Neural cell (in vitro differentiated cells): ENCODE measurements around the gene GDA.

Experiments used
- EZH2 ChIP-seq: fragments of 200-600, 300-800 bp; shearing (Covaris generic), sonication (generic); IDR thresholded peaks from 2 replicates; pipeline ENCODE4 v1.6.1; 2014; ENCODE audit warnings: antibody characterized with exemption, low read length, borderline replicate concordance, mild to moderate bottlenecking; ENCODE audit not compliant: insufficient read depth, poor library complexity, severe bottlenecking
- MXI1 ChIP-seq: fragments of 450-650 bp; conservative IDR thresholded peaks from 2 replicates; pipeline ENCODE4 v1.6.1; 2014; ENCODE audit warnings: antibody characterized with exemption, mild to moderate bottlenecking; ENCODE audit not compliant: poor library complexity, severe bottlenecking
- POLR2AphosphoS5 ChIP-seq: IDR thresholded peaks from 2 replicates; pipeline ENCODE4 v1.6.1; 2012
- RAD21 ChIP-seq: fragments of 450-650 bp; conservative IDR thresholded peaks from 2 replicates; pipeline ENCODE4 v1.6.1; 2014; ENCODE audit warnings: antibody characterized with exemption, mild to moderate bottlenecking, moderate library complexity
- TAF1 ChIP-seq: IDR thresholded peaks from 2 replicates; pipeline ENCODE4 v1.6.1; 2012; ENCODE audit warnings: low read depth
- TF ChIP-seq, protein P1 (sequence below): fragments of 450-650 bp; IDR thresholded peaks from 2 replicates; pipeline ENCODE4 v1.5.1; 2014; ENCODE audit warnings: antibody characterized with exemption, mild to moderate bottlenecking, moderate library complexity; ENCODE audit not compliant: poor library complexity, severe bottlenecking
- TF ChIP-seq, protein P2 (sequence below): IDR thresholded peaks from 2 replicates; pipeline ENCODE4 v1.6.1; 2012; ENCODE audit warnings: borderline replicate concordance

DNA sequence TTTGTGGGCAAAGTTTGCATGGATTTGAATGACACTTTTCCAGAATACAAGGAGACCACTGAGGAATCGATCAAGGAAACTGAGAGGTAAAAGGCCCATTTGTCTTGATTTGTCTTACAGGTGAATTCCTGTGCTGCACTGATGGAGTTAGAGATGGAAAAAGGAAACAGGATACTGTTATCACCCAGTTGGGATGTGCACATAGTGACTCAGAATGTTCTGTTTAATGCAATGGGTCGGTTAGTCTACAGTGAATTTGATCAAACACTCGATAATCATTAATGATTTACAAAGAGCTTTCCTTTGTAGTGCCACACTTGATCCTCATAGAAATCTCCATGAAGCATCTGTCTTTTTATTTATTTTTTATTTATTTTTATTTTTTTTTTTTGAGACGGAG, 64.7 kb downstream of the GDA start:
- TF ChIP-seq, protein P1, sequence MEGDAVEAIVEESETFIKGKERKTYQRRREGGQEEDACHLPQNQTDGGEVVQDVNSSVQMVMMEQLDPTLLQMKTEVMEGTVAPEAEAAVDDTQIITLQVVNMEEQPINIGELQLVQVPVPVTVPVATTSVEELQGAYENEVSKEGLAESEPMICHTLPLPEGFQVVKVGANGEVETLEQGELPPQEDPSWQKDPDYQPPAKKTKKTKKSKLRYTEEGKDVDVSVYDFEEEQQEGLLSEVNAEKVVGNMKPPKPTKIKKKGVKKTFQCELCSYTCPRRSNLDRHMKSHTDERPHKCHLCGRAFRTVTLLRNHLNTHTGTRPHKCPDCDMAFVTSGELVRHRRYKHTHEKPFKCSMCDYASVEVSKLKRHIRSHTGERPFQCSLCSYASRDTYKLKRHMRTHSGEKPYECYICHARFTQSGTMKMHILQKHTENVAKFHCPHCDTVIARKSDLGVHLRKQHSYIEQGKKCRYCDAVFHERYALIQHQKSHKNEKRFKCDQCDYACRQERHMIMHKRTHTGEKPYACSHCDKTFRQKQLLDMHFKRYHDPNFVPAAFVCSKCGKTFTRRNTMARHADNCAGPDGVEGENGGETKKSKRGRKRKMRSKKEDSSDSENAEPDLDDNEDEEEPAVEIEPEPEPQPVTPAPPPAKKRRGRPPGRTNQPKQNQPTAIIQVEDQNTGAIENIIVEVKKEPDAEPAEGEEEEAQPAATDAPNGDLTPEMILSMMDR, result no peak
- TF ChIP-seq POLR2AphosphoS5, result no peak
- TF ChIP-seq EZH2, result no peak
- no peak for TF ChIP-seq RAD21
- TF ChIP-seq, protein P2, sequence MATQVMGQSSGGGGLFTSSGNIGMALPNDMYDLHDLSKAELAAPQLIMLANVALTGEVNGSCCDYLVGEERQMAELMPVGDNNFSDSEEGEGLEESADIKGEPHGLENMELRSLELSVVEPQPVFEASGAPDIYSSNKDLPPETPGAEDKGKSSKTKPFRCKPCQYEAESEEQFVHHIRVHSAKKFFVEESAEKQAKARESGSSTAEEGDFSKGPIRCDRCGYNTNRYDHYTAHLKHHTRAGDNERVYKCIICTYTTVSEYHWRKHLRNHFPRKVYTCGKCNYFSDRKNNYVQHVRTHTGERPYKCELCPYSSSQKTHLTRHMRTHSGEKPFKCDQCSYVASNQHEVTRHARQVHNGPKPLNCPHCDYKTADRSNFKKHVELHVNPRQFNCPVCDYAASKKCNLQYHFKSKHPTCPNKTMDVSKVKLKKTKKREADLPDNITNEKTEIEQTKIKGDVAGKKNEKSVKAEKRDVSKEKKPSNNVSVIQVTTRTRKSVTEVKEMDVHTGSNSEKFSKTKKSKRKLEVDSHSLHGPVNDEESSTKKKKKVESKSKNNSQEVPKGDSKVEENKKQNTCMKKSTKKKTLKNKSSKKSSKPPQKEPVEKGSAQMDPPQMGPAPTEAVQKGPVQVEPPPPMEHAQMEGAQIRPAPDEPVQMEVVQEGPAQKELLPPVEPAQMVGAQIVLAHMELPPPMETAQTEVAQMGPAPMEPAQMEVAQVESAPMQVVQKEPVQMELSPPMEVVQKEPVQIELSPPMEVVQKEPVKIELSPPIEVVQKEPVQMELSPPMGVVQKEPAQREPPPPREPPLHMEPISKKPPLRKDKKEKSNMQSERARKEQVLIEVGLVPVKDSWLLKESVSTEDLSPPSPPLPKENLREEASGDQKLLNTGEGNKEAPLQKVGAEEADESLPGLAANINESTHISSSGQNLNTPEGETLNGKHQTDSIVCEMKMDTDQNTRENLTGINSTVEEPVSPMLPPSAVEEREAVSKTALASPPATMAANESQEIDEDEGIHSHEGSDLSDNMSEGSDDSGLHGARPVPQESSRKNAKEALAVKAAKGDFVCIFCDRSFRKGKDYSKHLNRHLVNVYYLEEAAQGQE, result no peak
- TF ChIP-seq MXI1, result no peak
- TF ChIP-seq TAF1, result no peak
